GM04504 (cell line): Measurements from ENCODE around the gene SLC23A3.

ENCODE experiments used
- DNase-seq: peaks from one replicate; pipeline ENCODE4 v3.0.0-alpha.2; 2012; ENCODE audit warnings: low read depth

The SLC23A3 gene, protein sequence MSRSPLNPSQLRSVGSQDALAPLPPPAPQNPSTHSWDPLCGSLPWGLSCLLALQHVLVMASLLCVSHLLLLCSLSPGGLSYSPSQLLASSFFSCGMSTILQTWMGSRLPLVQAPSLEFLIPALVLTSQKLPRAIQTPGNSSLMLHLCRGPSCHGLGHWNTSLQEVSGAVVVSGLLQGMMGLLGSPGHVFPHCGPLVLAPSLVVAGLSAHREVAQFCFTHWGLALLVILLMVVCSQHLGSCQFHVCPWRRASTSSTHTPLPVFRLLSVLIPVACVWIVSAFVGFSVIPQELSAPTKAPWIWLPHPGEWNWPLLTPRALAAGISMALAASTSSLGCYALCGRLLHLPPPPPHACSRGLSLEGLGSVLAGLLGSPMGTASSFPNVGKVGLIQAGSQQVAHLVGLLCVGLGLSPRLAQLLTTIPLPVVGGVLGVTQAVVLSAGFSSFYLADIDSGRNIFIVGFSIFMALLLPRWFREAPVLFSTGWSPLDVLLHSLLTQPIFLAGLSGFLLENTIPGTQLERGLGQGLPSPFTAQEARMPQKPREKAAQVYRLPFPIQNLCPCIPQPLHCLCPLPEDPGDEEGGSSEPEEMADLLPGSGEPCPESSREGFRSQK

DNA sequence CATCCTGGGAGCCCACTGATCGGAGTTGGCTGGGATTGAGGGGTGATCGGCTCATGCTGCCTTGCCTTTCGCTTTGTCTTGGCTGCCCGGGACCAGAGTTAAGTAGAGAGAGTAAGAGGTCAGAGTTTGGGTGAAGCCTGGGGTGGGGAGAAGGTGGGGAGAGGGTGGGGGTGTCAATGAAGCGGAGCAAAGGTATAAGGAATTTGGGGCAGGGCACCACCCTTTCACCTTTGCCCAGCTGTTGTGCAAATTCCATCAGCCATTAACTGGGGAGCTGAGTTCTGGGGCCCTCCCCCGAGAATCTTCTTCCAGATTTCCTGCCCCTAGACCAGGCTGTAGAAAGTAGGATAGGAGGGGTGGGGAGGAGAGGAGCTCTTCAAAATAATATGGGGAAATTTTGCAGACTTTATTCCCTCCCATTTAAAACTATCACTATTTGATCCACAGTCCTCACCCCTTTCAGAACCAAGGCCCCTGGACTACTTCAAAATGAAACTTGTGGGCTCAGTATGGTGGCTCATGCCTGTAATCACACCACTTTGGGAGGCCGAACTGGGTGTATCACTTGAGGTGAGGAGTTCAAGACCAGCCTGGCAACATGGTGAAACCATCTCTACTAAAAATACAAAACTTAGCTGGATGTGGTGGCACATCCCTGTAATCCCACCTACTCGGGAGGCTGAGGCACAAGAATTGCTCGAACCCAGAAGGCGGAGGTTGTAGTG, at the start of gene SLC23A3:
Gene SLC23A3, minus strand, starts transcription at position 100 of the 725 bp plus-strand sequence. Its CDS starts 45 bp downstream, at position 55.
- DNase-seq: no peak

GRCh38 chr2:219218732-219219701, 49.2 kb upstream of the SLC23A3 start, which contains the start of gene ABCB6:
TSS of gene ABCB6 (minus strand) at chr2:219218958. CDS start at chr2:219218673, 285 bp downstream.
- peak; percentile 84 for DNase-seq

DNA sequence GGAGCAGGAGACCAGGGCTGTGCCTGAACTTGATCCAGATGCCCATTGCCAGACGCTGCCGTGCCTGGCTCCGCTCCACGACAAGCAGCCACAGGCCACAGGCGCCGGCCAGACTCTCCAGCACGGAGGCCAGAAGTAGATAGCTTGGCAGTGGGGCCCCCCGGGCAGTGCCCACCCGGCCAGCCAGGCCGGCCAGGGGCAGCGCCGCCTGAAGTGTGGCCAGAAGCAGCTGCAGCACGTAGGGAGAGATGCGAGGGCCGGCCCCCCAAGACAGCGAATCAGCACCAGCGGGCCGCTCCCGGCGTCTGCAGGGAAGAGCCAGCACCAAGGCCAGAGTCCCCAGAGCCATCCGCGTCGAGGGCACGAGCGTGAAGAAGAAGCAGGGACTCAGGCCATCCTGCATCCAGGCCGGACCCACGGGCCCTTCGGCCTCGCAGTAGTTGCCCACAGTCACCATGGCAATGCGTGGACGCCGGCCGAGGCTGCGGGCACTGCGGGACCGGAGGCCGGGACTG, 48.4 kb upstream of the SLC23A3 start:
- DNase-seq: peak; percentile 44

GRCh38 chr2:219216535-219216915, 46.7 kb upstream of the SLC23A3 start:
- DNase-seq: no peak

DNA sequence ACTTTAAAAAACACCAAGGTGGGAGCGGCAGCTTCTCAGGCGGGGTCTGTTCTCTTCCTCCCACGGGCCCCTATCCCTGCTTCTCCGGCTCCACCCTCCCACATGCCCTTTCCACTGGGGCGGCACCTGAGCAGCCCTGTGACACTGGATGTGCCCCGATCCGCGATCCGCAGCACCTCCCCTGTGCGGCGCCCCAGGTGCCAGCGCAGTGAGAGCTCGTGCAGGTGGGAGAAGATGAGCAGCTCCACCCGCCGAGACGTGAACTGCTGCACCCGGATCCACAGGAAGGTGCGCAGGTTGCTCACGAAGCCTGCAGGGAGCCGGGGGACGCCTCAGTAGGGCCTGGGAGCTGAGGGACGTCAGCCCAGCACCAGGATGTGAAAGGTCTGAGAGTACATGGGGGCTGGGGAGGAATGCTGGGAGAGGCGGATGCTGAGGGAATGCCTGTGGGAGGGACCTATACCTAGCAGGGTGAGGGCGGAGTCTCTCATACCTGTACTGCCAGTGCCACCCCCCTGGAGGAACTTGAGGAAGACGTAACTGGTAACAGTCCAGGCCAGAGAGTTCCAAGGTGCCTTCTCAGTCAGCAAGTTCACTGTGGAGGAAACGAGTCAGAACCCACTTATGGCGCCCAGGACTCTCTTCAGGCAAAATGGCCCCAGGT, 46.2 kb upstream of the SLC23A3 start:
- no peak for DNase-seq

DNA sequence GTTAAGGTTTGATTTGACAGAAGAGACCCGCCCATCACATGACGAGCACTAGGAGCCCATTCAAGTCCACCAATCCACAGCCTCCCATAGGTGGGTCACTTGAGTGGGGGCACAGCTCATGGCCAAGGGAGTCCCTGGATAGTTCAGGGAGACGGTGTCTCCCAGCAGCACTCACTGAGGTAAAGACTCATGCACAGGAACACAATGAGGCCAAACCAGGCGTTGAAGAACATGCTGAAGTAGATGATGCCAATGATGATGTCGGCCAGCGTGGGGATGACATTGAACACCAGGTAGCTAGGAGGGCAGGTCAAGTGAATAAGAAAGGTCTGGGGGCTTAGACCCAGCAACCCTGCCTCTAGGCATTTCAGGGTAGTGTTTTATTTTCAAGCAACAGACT, 45.0 kb upstream of the SLC23A3 start:
- no peak for DNase-seq

- DNase-seq: no peak
These were observed 44.3 kb upstream of the SLC23A3 start for GRCh38 chr2:219214141-219214540.

GRCh38 chr2:219213486-219214071, 43.8 kb upstream of the SLC23A3 start:
- DNase-seq: no peak

DNA sequence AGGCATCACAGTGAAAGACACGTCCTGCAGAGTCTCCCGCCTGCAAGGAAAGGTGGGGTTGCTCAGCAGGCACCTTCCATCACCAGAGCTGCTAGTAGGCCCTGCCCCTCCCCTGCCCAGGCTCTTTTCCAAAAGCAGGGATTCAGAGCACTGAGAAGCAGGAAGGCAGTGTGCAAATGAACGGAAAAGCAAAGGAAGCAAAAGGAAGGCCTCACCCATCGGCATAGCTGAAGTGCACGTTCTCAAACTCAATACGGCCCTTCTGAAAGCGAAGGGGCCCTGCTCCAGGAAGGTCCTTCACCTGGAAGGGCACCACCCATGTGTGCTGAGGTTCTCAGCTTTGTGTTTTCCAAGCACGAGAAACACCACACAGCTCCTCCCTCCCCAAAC, 43.2 kb upstream of the SLC23A3 start:
- DNase-seq: no peak

- DNase-seq: no peak
These were observed 41.1 kb upstream of the SLC23A3 start for GRCh38 chr2:219210886-219211362.

GRCh38 chr2:219210196-219210885, 40.5 kb upstream of the SLC23A3 start:
- DNase-seq: no peak

DNA sequence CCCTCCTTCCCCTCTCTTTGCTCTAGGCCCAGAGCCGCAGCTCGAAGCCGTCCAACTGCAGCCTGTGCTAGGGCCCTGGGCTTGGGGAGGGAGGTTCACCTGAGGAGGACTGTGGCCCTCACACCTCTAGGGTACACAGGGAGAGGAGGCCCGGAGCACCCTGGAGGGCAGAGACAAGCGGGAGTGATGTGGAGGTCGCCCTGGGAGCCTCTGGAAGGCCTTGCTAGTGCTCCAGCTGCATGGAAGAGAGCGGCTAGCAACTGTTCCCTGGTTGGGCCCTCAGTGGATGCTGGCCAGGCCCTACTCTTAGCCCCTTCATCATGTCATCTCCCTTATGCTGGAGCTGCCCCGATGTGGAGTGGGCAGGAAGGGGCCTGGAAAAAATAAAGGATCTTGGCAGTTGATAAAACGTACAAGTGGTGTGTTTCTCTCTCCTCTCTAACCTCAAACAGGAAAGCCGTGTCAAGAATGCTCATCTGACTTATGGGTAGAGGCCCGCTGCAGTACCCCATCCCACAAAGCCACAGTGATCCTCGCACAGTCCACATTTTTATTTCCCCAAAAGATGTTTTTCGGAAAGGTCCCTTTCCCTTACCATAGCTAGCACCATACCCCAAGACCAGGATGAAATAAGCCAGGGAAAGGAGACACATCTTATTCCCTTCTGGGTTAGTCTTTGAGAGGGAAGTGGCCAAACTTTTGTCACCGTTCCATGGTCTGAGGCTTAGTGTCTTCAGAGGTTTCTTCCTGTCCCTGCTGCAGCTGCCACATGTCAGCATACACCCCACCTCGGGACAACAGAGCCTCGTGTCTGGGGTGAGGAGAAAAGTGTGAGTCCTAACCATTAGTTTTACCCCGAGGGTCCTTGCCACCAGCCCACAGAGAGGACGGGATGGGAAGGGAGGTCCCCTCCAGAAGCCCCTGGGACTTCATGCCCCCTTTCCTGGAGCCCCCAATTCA, 39.7 kb upstream of the SLC23A3 start:
- DNase-seq: no peak

GRCh38 chr2:219207884-219208740, 38.3 kb upstream of the SLC23A3 start:
- no peak for DNase-seq

GRCh38 chr2:219207134-219207883, 37.5 kb upstream of the SLC23A3 start:
- no peak for DNase-seq

- peak; percentile 89 for DNase-seq
These were observed 36.7 kb upstream of the SLC23A3 start, which contains the start of gene ZFAND2B for GRCh38 chr2:219206328-219207133. TSS of gene ZFAND2B (plus strand) at chr2:219206782. CDS start at chr2:219206988, 206 bp downstream.

GRCh38 chr2:219205981-219206327, 36.1 kb upstream of the SLC23A3 start:
- DNase-seq: no peak
